NB4 (cell line): Measurements from ENCODE around the gene TLE3.
A peak's percentile ranks its signal among the peaks of the same experiment; 100 is the strongest.

Experiments used
- DNase-seq: peaks from one replicate; pipeline ENCODE4 v3.0.0; 2010; ENCODE audit warnings: low read depth
- H3K4me3 ChIP-seq: one replicate; pipeline ENCODE4 v1.5.1; 2011; ENCODE audit warnings: mild to moderate bottlenecking, low read depth, low read length, moderate library complexity
- CTCF ChIP-seq: IDR thresholded peaks from one replicate; pipeline ENCODE4 v1.5.1; 2012; ENCODE audit warnings: low read depth, low read length
- MAX ChIP-seq: IDR thresholded peaks from 2 replicates; pipeline ENCODE4 v1.6.1; 2011; ENCODE audit warnings: low read depth, low read length
- MYC ChIP-seq: IDR thresholded peaks from 2 replicates; pipeline ENCODE4 v1.6.1; 2011; ENCODE audit warnings: low read depth, low read length
- POLR2A ChIP-seq: IDR thresholded peaks from 2 replicates; pipeline ENCODE4 v1.6.1; 2011; ENCODE audit warnings: mild to moderate bottlenecking; ENCODE audit not compliant: insufficient read length; ENCODE audit errors: extremely low read depth

The TLE3 gene

GRCh38 chr15:70098153-70098460 lies 390 bp upstream of the TLE3 start:
- H3K4me3 ChIP-seq, result peak overlapping the region; percentile 46
- DNase-seq, result no peak

GRCh38 chr15:70097063-70097320 lies 725 bp downstream of the TLE3 start:
- no peak for DNase-seq

More at GRCh38 chr15:70098153-70098460, 390 bp upstream of the TLE3 start:
- TF ChIP-seq MYC (no peak), CTCF (no peak), POLR2A (no peak), MAX (no peak)

DNA sequence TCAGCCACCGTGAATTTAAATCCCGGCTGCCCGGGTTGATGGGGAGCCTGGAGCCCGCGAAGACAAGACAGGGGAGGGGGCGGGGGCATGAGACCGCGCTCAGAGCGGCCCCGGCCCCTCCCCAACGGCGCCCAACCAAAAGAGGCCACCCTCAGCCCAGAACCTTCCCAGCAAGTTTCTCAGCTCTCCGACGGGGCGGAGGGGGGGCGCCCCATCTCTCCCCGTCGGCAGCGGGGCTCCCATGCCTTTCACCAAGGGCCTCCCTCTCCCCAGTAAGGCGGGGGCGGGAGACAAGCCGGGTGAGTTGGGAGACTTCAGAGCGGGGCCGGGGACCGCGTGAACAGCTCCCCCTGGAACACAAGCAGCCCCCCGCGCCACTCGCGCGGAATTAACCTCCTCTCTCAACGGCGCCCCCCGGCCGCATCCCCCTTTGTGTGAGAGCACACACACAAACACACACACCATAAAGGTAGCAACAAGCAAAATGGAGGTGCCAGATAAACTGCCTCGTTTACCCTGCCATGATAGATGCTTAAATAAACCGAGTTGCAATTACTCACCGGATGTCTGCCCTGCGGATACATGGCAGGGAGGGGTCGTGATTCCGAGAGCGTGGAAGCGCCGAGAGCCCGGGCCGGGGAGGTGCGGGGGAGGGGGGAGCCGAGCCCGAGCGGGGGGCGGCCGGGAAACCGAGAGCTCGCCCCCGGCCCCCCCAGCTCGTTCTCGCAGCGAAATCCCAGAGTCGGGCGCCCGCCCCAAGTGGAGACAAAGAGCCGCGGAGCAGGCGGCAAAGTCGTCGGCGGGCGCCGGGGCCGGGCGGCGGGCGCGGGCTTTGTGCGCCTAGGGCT lies 1.3 kb downstream of the TLE3 start:
- no peak for TF ChIP-seq CTCF
- TF ChIP-seq MYC, result peak; percentile 9; the same call in 1 of the 2 replicates
- H3K4me3 ChIP-seq, result peak overlapping the region; percentile 88
- DNase-seq, result peak; percentile 77

More at GRCh38 chr15:70097063-70097320, 725 bp downstream of the TLE3 start:
- TF ChIP-seq POLR2A (no peak), MYC (no peak), CTCF (no peak), MAX (no peak)
- peak overlapping the region; percentile 88 for H3K4me3 ChIP-seq

DNA sequence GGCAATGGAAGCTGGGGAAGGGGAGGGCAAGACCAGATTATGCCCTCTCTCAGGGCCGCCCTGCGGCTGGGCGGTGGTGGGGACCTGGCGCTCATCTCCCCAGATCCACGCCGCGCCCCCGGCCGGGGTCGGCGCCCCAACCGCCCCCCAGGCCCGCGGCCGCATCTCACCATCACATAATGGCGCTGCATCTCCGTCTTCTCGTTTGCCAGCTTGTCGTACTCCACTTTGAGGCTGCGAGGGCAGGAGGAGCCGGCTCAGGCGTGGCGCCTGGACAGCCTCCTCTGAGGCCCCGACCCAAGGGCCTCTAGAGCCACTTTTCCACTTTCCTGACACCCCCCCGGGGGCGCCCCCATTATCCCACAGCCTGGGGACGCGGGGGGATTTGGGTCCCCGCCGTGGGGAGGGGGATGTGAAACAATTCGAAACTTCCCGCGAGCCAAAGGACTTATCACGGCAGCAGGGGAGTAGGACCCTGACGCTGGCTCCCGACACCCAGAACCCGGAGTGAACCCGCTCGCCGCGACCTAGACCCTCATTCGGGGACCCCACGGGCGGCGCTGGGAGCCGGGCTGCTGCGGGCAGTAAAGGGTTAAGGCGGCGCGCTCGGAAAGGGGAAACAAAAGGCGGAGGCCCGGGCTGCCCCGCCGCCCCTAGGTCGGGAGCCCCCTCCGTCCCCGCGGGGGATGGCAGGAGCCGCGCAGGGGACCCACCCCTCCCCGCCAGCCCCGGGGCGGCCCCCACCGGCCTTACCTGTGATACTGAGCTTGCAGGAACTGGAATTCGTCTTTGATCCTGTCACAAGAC lies 2.1 kb downstream of the TLE3 start:
- no peak for TF ChIP-seq POLR2A
- no peak for TF ChIP-seq MAX
- no peak for TF ChIP-seq MYC
- no peak for TF ChIP-seq CTCF
- DNase-seq, result peak; percentile 74
- peak overlapping the region; percentile 88 for H3K4me3 ChIP-seq

DNA sequence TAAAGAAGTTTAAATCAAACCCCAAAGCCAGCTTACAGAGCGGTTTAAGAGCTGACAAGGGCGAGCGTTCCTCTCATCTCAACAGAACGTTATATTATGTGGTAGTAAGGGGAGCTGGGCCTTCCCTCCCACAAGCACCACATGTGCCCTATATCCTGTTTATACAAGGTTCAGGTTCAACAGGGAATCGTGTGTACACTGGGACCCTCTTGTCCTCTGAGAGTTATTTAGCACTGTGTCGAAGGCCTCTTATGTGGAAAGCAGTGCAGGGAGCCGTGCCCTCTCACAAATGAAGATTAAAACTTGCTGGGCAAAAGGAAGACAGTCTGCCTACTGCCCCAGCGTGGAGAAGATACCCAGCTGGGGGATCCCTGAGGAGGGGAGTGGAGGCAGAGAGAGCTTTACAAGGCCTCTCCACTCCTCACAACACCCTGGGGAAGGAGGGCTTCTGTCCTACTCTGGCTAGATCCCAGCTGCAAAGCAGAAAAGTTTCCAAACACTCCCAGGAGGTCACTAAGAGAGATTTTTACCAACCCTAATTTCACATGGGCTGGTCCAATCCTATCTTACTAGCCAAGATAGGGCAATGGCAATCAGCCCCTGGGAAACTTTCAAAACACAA lies 2.9 kb downstream of the TLE3 start:
- DNase-seq, result peak; percentile 59
- H3K4me3 ChIP-seq, result peak overlapping the region; percentile 68
- TF ChIP-seq CTCF (no peak), POLR2A (no peak), MAX (peak; percentile 81), MYC (peak; percentile 54; the same call in 1 of the 2 replicates)
